ENCODE measurements around the gene AKAP13.
A peak's percentile ranks its signal among the peaks of the same experiment; 100 is the strongest.

Gene AKAP13

GRCh38 chr15:85414495-85414894 lies 34.1 kb downstream of the AKAP13 start:
- TF ChIP-seq POLR2A (IDR thresholded peaks at IDR 0.05; ENCODE audit: extremely low read depth, insufficient read length) (no peak), CTCF (IDR thresholded peaks at IDR 0.05; ENCODE audit: low read depth, low read length) (no peak), MYC (IDR thresholded peaks at IDR 0.05; ENCODE audit: low read depth, low read length) (no peak)
- TF ChIP-seq, protein P1, sequence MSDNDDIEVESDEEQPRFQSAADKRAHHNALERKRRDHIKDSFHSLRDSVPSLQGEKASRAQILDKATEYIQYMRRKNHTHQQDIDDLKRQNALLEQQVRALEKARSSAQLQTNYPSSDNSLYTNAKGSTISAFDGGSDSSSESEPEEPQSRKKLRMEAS (IDR thresholded peaks at IDR 0.05; ENCODE audit: low read depth, low read length): no peak
- no peak overlapping the region for H3K4me3 ChIP-seq (ENCODE audit: low read depth, low read length)
- peak; percentile 44 for DNase-seq (ENCODE audit: low read depth)

DNA sequence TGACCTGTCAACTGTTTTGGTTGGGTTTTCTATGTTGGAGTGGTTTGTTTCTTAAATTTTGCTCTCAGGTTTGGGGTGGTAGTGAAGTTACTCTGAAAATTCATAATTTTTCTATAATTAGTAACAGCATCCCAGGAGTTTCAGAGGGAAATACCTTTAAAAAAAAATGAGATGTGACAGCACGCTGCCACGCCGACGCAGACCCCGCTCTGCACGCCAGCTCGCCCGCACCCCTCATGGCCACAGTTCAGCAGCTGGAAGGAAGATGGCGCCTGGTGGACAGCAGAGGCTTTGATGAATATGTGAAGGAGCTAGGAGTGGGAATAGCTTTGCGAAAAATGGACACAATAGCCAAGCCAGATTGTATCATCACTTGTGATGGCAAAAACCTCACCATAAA lies 34.6 kb downstream of the AKAP13 start:
- no peak for DNase-seq (ENCODE audit: low read depth)
- TF ChIP-seq, protein P1 (IDR thresholded peaks at IDR 0.05; ENCODE audit: low read depth, low read length): no peak
- TF ChIP-seq CTCF (IDR thresholded peaks at IDR 0.05; ENCODE audit: low read depth, low read length): no peak
- no peak for TF ChIP-seq MYC (IDR thresholded peaks at IDR 0.05; ENCODE audit: low read depth, low read length)
- TF ChIP-seq POLR2A (IDR thresholded peaks at IDR 0.05; ENCODE audit: extremely low read depth, insufficient read length): no peak
- no peak overlapping the region for H3K4me3 ChIP-seq (ENCODE audit: low read depth, low read length)

DNA sequence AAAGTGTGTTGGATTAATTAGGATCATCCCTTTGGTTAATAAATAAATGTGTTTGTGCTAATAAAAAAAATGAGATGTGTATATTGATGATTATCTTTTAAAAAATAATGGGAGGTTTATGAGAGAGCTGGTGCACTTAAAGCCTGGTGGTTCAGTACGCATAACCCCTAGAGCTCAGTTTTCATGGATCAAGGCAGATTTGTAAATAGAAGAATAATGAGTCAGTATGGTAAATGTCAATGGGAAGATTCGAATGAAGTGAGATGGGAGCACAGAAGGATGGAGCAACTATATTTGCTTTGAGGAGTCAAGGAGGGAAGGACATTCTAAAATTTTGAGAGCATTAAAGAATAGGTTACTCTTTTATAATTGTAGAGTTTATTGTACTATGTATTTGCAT lies 35.4 kb downstream of the AKAP13 start:
- no peak for DNase-seq (ENCODE audit: low read depth)
- no peak overlapping the region for H3K4me3 ChIP-seq (ENCODE audit: low read depth, low read length)
- no peak for TF ChIP-seq CTCF (IDR thresholded peaks at IDR 0.05; ENCODE audit: low read depth, low read length)
- no peak for TF ChIP-seq POLR2A (IDR thresholded peaks at IDR 0.05; ENCODE audit: extremely low read depth, insufficient read length)

GRCh38 chr15:85417276-85417675 lies 36.9 kb downstream of the AKAP13 start:
- TF ChIP-seq, protein P1 (IDR thresholded peaks at IDR 0.05; ENCODE audit: low read depth, low read length): no peak
- TF ChIP-seq MYC (IDR thresholded peaks at IDR 0.05; ENCODE audit: low read depth, low read length) (no peak), CTCF (IDR thresholded peaks at IDR 0.05; ENCODE audit: low read depth, low read length) (no peak), POLR2A (IDR thresholded peaks at IDR 0.05; ENCODE audit: extremely low read depth, insufficient read length) (no peak)
- no peak overlapping the region for H3K4me3 ChIP-seq (ENCODE audit: low read depth, low read length)
- no peak for DNase-seq (ENCODE audit: low read depth)

DNA sequence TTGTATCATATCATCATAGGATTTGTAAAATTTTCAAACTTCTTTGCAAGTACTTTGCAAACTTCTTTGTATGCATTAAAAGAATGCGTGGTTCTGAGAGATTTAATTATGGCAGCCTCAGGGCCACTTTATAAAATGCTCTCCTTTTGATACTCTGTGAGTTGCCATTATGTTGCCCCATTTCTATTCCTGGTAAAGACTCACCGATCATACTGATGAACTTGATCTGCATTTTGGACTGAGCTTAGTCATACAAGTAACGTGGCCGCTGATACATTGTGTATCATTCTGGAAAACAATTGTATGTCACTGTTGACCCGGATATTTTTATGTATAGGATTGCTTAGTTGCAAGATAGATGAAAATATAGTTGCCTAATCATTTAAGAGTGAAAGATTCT lies 38.8 kb downstream of the AKAP13 start:
- no peak for TF ChIP-seq CTCF (IDR thresholded peaks at IDR 0.05; ENCODE audit: low read depth, low read length)
- TF ChIP-seq POLR2A (IDR thresholded peaks at IDR 0.05; ENCODE audit: extremely low read depth, insufficient read length): no peak
- TF ChIP-seq MYC (IDR thresholded peaks at IDR 0.05; ENCODE audit: low read depth, low read length): no peak
- TF ChIP-seq, protein P1 (IDR thresholded peaks at IDR 0.05; ENCODE audit: low read depth, low read length): no peak
- no peak overlapping the region for H3K4me3 ChIP-seq (ENCODE audit: low read depth, low read length)
- DNase-seq (ENCODE audit: low read depth): no peak

Measured in NB4 (cell line).